ENCODE data around the gene GRIN2A. TPM values are rescaled to one million over a fixed set of nuclear protein-coding genes. Genes with fewer than 3 reads are reported as not detected.

Gene GRIN2A
- total RNA-seq, 1 experiment from 2014 or later = not detected

GRCh38 chr16:10031473-10031872, 150.8 kb downstream of the GRIN2A start:
- BruUV-seq (replicated peaks) = no TSS peak
- Mint-ChIP-seq H3K4me1 (ENCODE audit: insufficient read depth, unreplicated experiment) (no peaks in the 10 kb centered on the region), H3K27ac (ENCODE audit: low read depth, unreplicated experiment) (no peak overlapping the region), H3K36me3 (ENCODE audit: insufficient read depth, unreplicated experiment) (no peaks in the 10 kb centered on the region), H3K9me3 (ENCODE audit: unreplicated experiment) (peaks cover 41% of the 10 kb centered on the region), H3K27me3 (ENCODE audit: insufficient read depth, unreplicated experiment) (no peaks in the 10 kb centered on the region), H3K4me3 (ENCODE audit: unreplicated experiment) (no peak overlapping the region)
- ChIA-PET CTCF (no interaction called here), POLR2A (no interaction called here)
- intact Hi-C loops (cut with micrococcal nuclease) = no loop called here
- DNase-seq (ENCODE audit: unreplicated experiment) = no peak
- no peak for TF ChIP-seq CTCF (IDR thresholded peaks at IDR 0.05; ENCODE audit: unreplicated experiment)

GRCh38 chr16:10028644-10029043, 153.6 kb downstream of the GRIN2A start:
- H3K27me3 Mint-ChIP-seq (ENCODE audit: insufficient read depth, unreplicated experiment) = no peaks in the 10 kb centered on the region
- TF ChIP-seq CTCF (IDR thresholded peaks at IDR 0.05; ENCODE audit: unreplicated experiment) = no peak
- no peak for DNase-seq (ENCODE audit: unreplicated experiment)
- intact Hi-C loops (cut with micrococcal nuclease) = no loop called here
- no peak overlapping the region for H3K4me3 Mint-ChIP-seq (ENCODE audit: unreplicated experiment)
- H3K27ac Mint-ChIP-seq (ENCODE audit: low read depth, unreplicated experiment) = no peak overlapping the region
- H3K36me3 Mint-ChIP-seq (ENCODE audit: insufficient read depth, unreplicated experiment) = no peaks in the 10 kb centered on the region
- no TSS peak for BruUV-seq (replicated peaks)
- no peaks in the 10 kb centered on the region for H3K4me1 Mint-ChIP-seq (ENCODE audit: insufficient read depth, unreplicated experiment)
- H3K9me3 Mint-ChIP-seq (ENCODE audit: unreplicated experiment) = peaks cover 44% of the 10 kb centered on the region
- ChIA-PET POLR2A (no interaction called here), CTCF (interaction anchor here (0.5 kb wide), 1 partner anchor 101 kb away, joined by 3 read pairs; no protein-coding TSS in a partner anchor)

GRCh38 chr16:10027553-10027952, 154.7 kb downstream of the GRIN2A start:
- BruUV-seq (replicated peaks) = no TSS peak
- no peak for TF ChIP-seq CTCF (IDR thresholded peaks at IDR 0.05; ENCODE audit: unreplicated experiment)
- H3K4me1 Mint-ChIP-seq (ENCODE audit: insufficient read depth, unreplicated experiment) = no peaks in the 10 kb centered on the region
- no peaks in the 10 kb centered on the region for H3K36me3 Mint-ChIP-seq (ENCODE audit: insufficient read depth, unreplicated experiment)
- H3K9me3 Mint-ChIP-seq (ENCODE audit: unreplicated experiment) = peaks cover 46% of the 10 kb centered on the region
- ChIA-PET CTCF (no interaction called here), POLR2A (no interaction called here)
- DNase-seq (ENCODE audit: unreplicated experiment) = no peak
- no peak overlapping the region for H3K27ac Mint-ChIP-seq (ENCODE audit: low read depth, unreplicated experiment)
- intact Hi-C loops (cut with micrococcal nuclease) = no loop called here
- H3K27me3 Mint-ChIP-seq (ENCODE audit: insufficient read depth, unreplicated experiment) = no peaks in the 10 kb centered on the region
- H3K4me3 Mint-ChIP-seq (ENCODE audit: unreplicated experiment) = no peak overlapping the region

- H3K27me3 Mint-ChIP-seq (ENCODE audit: insufficient read depth, unreplicated experiment) = no peaks in the 10 kb centered on the region
- TF ChIP-seq CTCF (IDR thresholded peaks at IDR 0.05; ENCODE audit: unreplicated experiment) = no peak
- no peak for DNase-seq (ENCODE audit: unreplicated experiment)
- H3K27ac Mint-ChIP-seq (ENCODE audit: low read depth, unreplicated experiment) = no peak overlapping the region
- no peak overlapping the region for H3K4me3 Mint-ChIP-seq (ENCODE audit: unreplicated experiment)
- ChIA-PET CTCF (no interaction called here), POLR2A (no interaction called here)
- peaks cover 48% of the 10 kb centered on the region for H3K9me3 Mint-ChIP-seq (ENCODE audit: unreplicated experiment)
- BruUV-seq (replicated peaks) = no TSS peak
- no peaks in the 10 kb centered on the region for H3K36me3 Mint-ChIP-seq (ENCODE audit: insufficient read depth, unreplicated experiment)
- H3K4me1 Mint-ChIP-seq (ENCODE audit: insufficient read depth, unreplicated experiment) = no peaks in the 10 kb centered on the region
- intact Hi-C loops (cut with micrococcal nuclease) = no loop called here
Observed at GRCh38 chr16:10026593-10026992, 155.6 kb downstream of the GRIN2A start.

Data from MCF 10A (cell line).